ENCODE results near the gene MEPCE.

The MEPCE gene

DNA sequence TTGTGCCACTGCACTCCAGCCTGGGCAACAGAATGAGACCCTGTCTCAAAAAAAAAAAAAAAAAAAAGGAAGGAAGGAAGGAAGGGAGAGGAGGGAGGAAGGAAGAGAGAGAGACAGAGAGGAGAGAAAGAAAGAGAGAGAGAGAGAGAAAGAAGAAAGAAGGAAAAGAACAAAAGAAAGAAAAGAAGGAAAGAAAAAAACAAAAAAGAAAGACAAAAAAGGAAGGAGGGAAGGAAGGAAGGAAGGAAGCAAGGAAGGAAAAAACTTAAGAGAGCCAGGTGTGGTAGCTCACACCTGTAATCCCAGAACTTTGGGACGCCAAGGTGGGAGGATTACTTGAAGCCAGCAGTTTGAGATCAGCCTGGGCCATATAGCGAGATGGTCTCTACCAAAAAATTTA lies 35.2 kb downstream of the MEPCE start:
- DNase-seq (ENCODE audit: low read depth, low spot score) = no peak

GRCh38 chr7:100465299-100465698 lies 35.7 kb downstream of the MEPCE start:
- DNase-seq (ENCODE audit: low read depth, low spot score) = no peak

- DNase-seq (ENCODE audit: low read depth, low spot score) = peak; percentile 68
Measured at GRCh38 chr7:100465702-100466311, 36.2 kb downstream of the MEPCE start.

DNA sequence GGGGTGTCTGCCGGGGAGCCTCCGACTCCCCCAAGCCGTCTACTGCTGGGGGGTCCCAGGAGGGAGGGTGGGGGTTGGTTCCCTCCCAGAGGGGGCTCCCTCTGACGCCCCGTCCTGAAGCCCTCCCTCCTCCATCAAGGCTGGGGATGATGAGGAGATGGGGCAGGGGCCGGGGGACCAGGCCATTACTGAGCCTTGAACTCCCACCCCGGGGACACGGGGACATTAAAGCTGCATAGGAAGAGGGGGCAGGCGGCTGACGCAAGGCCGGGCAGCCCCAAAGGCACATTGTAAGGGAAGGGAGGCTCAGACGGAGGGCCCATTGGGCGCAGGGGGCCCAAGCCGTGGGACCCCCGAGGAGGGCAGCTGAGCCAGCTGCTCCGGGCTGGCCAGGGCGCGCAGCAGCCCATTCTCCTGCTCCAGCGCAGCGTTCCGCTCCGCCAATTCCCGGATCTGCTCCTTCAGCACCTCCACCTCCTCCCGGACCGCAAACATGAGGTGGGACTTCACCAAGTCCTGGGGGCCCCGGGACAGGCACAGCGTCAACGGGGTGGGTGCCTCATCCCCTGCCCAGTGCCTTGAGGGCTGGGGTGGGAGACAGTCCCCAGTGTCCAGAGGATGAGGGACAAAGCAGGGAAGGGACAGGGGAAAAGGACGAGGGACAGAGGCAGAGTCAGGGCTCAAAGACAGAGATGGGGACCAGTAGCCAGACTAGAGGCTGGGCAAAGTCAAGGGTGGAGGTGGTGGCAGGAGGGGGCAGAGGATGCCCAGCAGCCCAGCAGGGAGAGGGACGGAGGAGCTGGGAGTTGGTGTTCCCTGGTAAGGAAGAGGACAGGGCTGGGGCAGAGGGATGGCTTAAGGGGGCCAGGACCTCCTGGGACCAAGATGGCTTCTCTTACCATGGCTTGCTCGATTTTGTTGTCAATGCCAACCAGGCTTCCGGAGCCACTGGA lies 37.3 kb downstream of the MEPCE start:
- no peak for DNase-seq (ENCODE audit: low read depth, low spot score)

GRCh38 chr7:100467638-100468373 lies 38.2 kb downstream of the MEPCE start:
- DNase-seq (ENCODE audit: low read depth, low spot score) = no peak

DNA sequence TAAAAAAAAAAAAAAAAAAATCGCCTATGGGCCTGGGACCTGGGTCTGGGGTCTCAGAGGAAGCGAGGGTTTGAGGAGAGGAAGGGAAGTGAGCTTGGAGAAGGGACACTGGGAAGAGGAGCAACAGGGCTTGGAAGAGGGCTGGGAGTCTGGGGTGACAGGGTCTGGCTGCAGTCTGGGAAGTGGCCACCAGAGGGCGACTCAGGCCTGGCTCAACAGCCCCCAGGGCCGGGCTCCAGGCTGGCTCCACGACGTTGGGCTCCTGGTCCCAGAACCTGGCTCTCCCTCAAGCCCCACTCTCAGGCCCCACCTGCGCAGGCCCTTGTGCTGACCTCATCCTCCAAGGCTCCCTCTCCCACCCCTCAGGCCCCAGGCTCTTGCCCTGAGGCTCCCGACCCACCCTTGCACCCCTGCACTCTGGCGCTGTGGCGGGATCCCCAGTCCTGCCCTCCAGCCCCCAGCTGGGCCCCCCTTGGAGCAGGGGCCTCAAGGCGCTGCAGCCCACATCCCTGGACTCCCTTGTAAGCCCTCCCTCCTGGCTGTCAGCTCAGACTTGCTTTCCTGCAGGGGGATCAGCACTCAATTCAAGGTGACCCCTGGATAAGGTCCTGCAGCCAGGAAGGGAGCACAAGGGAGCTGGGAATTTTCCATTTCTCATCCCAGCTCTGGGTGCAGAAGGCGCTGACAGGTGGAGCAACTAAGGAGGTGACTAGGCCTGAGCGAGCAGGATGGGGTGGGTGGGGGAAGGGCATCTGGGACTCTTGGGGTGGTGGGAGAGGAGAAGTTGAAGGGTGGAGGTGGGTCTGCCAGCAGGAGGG lies 39.8 kb downstream of the MEPCE start:
- peak; percentile 95 for DNase-seq (ENCODE audit: low read depth, low spot score)

DNA sequence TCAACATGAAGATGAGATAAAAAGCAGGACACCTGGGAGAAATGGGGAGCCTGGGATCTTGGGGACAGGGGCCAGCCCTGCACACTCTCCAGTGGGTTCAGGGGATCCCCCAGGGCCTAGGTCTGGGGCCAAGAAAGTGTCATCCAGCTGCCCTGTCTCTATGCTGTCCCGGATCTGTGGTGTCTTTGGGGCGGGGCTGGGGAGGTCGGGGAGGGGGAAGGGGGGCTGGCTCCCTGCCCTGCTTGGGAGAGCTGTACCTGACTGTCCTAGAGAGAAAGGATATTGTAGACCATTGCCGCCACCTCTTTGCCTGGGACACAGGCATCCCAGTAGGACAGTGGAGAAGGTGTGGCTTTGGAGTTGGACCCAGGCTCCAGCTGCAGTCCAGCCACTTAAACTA lies 41.4 kb downstream of the MEPCE start:
- DNase-seq (ENCODE audit: low read depth, low spot score) = no peak

DNA sequence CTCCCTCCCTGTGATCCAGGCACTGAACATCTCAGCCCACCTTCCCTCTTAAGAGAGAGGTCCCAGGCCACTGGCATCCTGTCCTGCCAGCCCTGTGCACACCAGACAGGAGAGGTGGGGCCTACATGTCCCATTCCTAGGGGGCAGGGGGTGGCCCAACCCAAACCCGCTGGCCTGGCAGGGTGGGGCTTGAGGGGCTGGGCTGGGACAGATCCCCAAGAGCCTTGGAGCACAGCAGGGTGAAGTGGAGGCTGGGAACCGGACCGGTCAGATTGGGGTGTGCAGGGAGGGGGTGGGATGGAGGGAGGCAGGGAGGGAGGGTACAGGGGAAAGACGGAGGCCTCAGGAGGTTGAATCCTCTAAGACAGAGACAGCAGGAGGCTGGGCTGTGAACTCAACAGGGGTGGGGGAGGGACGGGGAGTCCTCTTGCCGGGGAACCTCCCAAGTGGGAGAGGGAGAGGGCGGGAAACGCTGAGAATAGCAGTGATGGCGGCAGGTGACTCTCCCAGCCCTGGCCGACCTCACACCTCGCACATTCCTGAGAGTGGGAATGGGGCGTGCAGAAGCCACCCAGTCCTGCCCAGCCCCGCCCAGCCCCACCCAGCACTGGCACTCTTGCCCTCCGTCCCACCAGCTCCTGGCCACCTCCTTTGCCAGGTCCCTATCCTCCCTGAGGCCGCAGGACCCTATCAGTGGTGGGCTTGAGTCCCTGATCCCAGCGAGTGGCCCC lies 42.7 kb downstream of the MEPCE start:
- DNase-seq (ENCODE audit: low read depth, low spot score) = no peak

DNA sequence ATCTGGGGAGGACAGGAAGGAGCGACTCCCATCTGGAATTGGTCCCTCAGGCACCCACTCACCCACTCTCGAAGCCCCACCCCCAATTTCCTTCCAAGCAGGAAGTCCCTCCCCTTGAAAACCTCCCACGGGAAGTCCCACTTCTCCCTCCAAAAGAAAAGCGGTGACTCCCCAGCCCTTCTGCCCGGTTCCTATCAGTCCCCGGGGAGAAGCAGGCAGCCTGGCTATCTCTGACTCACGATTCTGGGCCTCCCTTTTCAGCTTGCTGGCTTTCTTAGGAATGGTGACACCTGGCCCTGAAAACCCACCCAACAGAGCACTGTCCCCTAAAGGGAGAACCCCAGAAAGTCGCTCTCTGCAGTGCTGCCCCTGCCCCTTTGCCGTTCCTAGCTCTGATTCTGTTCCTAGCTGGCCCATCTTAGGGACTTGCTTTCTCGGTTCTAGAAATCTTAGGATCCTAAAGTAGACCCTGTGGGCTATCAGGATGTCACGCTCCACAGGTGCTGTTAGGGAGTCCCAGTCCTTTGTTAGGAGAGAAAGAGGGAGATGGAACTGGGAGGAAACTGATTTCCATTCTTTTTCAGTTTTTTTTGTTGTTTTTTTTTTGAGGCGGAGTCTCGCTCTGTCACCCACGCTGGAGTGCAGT lies 43.3 kb downstream of the MEPCE start:
- DNase-seq (ENCODE audit: low read depth, low spot score) = no peak

DNA sequence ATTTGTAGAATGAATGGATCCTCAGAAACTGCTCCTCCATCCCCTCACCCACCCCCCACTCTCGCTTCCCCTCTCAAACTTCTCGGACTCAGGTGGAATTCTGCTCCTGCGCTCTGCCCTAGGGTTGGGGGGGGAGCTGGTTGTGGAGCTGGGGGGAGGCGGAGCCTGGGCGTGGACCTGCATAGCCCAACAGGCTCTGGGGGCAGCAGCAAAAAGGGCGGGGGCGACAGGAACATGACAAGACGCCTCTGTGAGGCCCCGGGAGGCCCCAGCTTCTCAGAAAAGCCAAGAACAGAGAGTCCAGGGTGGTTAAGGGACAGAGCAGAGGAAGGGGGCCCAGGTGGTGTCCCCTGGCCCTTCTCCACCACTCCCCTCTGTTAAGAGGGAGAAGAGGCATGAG lies 45.9 kb downstream of the MEPCE start:
- DNase-seq (ENCODE audit: low read depth, low spot score) = no peak

- no peak for DNase-seq (ENCODE audit: low read depth, low spot score)
Measured at GRCh38 chr7:100476101-100476780, 46.6 kb downstream of the MEPCE start.

GRCh38 chr7:100476903-100477870 lies 47.6 kb downstream of the MEPCE start:
- DNase-seq (ENCODE audit: low read depth, low spot score) = no peak

- no peak for DNase-seq (ENCODE audit: low read depth, low spot score)
Measured at GRCh38 chr7:100477871-100478267, 48.2 kb downstream of the MEPCE start.

DNA sequence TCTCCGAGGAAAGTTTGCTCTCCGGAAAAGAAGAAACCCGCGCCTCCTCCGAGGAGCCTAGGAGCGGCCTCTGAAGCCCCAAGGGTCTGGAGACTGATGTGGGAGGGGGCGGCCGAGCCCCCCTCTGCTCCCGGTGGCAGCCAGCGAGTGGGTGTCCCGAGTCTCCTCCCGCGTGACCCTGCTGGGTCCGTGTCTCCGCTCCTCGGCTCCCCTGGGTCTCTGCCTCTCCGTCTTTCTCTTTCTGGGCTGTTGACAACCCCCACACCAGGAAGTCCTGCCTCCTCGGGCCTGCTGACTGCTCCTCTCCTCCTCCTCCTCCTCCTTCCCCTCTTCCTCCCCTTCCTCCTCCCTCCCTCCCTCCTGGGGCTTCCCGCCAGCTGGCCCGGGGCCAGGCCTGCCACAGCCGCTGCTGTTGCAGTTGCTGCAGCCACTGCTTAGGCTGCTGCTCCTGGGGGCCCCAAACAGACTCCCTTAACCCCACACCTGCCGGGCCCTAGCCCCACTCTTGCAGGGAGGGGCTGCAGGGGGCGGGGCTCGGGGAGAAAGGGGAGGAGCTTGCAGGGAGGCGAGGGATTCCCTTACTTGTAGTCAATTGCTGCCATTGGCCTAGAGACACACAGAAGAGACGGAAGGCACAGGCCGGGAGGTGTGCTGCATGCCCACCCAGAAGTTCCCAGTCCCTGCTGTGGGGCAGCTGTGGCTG lies 49.5 kb downstream of the MEPCE start, which contains the start of gene TSC22D4:
TSS of gene TSC22D4 (minus strand) at position 257 of the 703 bp plus-strand sequence. CDS start 1,176 bp downstream, outside the sequence.
- DNase-seq (ENCODE audit: low read depth, low spot score) = peak; percentile 92

DNA sequence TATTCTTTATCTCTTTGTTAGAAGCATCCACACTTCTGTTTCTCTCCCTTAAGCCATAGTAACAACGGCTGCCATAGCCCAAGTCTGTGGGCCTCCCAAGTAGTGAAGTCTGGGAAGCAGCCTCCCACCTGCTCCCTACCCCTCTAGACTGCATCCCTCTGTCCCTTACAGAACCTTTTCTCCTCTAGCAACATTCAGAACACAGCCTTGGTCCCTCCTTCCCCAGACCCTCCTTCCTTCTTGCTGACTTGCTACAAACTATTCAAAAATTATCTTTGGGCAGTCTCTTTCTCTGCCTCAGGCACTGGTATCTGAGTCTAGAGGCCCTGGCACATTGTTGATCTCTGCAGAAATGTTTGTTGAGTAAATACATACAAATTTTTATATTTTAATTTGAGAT lies 51.8 kb downstream of the MEPCE start:
- no peak for DNase-seq (ENCODE audit: low read depth, low spot score)

DNA sequence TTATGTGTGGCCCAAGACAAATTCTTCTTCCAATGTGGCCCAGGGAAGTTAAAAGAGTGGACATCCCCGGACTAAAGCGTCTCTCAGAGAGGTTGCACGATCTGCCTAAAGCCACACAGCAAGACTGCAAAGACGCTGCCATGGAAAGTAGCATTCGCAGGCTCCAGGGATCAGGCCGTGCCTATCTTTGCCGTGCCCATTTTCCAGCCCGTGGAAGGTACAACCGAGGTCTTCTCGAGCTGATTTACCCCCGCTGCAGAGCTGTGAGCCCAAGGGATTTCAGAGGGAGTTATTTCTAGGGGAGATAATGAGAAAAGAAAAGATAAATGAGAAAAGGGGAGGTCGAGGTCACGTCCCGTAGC lies 53.1 kb downstream of the MEPCE start:
- no peak for DNase-seq (ENCODE audit: low read depth, low spot score)

DNA sequence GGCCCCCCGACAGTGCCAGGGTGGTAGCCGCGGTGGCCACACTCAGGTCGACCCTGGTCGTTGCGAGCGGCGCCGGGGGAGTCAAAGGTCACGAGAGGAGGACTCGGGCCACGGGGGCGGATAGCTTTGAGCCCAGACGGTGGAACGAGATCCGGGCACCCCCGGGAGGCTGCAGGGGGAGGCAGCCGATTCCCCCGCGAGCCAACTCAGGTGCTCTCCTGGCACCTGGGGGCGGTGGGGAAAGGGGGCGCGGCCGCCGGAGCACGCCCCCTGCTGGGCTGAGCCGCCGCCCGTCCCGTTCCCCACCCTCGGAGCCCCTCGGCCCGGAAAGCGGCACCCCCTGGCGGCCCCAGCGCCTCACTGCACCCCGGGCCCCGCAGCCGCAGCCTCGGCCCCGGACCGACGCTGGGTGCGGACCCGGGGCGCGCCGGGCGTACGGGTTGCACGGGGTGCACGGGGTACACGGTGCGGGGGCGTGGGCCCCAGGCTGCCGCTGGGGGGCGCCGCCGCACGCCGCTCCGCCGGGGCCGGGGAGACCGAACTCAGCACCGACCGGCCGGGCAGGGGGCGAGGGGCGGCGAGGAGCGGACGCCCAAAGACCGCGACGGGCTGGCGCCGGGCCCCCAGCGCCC lies 53.6 kb downstream of the MEPCE start:
- peak; percentile 73 for DNase-seq (ENCODE audit: low read depth, low spot score)
